22Rv1 (cell line): ENCODE measurements around the gene CRYBG1.

ENCODE experiments used
- H3K27ac ChIP-seq: fragments of 450-650 bp; 2 replicates; pipeline ENCODE4 v1.5.1; 2017
- ZFX ChIP-seq: fragments of 450-650 bp; IDR thresholded peaks from 2 replicates; pipeline ENCODE4 v1.6.1; 2017; ENCODE audit warnings: antibody characterized with exemption, borderline replicate concordance
- TF ChIP-seq, protein P1 (sequence below): fragments of 450-650 bp; IDR thresholded peaks from 2 replicates; pipeline ENCODE4 v1.5.1; 2017; ENCODE audit warnings: mild to moderate bottlenecking

CRYBG1 gene

DNA sequence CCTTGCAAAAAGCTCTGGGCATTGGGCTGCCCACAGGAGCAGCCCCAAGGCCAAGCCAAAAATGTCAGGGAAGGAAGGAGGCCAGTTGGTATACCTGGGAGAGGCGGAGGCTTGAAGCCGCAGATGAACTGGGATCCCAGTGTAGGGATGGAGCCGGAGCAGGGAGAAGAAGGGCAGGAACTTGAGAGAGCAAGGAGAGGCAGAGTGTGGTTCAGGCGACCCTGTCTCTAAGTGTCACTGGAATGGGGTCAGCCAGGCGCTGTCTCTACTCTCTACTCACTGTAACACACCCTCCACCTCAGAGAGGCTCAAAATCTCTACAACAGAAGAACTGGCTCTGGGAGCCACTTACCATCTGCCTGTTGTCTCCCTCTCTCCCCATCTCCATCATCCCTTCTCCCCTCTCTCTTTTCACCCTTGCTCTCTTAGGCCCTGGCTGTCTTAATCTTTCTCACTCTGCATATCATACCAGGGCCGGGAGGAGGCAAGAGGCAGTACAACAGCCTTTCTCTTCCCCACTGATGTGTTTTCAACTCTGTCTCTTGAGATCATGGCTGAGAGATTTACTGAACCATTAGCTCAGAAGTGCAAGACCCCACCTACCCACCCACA is 93.3 kb downstream of the CRYBG1 start:
- no peak overlapping the region for H3K27ac ChIP-seq
- TF ChIP-seq, protein P1, sequence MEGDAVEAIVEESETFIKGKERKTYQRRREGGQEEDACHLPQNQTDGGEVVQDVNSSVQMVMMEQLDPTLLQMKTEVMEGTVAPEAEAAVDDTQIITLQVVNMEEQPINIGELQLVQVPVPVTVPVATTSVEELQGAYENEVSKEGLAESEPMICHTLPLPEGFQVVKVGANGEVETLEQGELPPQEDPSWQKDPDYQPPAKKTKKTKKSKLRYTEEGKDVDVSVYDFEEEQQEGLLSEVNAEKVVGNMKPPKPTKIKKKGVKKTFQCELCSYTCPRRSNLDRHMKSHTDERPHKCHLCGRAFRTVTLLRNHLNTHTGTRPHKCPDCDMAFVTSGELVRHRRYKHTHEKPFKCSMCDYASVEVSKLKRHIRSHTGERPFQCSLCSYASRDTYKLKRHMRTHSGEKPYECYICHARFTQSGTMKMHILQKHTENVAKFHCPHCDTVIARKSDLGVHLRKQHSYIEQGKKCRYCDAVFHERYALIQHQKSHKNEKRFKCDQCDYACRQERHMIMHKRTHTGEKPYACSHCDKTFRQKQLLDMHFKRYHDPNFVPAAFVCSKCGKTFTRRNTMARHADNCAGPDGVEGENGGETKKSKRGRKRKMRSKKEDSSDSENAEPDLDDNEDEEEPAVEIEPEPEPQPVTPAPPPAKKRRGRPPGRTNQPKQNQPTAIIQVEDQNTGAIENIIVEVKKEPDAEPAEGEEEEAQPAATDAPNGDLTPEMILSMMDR: no peak
- TF ChIP-seq ZFX: no peak

DNA sequence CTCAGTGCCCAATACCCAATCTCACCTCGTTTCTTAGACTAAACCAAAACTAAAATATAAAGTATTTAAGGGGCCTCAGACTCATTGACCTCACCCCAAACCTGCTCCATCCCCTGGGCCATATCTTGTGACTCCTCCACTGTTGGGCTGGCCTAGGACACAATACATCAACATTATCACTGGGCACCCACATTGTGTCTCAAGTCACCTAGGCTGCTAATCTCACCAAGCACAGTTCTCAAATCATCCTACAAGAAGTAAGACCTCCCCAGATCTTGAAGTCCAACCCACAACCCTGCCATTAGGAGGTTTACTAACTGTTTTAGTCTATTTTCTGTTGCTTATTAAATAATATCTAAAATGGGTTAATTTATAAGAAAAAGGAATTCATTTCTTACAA is 96.2 kb downstream of the CRYBG1 start:
- no peak overlapping the region for H3K27ac ChIP-seq
- TF ChIP-seq ZFX: no peak
- TF ChIP-seq, protein P1: no peak

GRCh38 chr6:106458021-106458986 is 97.8 kb downstream of the CRYBG1 start:
- TF ChIP-seq, protein P1: no peak
- no peak for TF ChIP-seq ZFX
- H3K27ac ChIP-seq: peak overlapping the region; percentile 56

GRCh38 chr6:106460481-106460880 is 100.0 kb downstream of the CRYBG1 start:
- no peak overlapping the region for H3K27ac ChIP-seq
- no peak for TF ChIP-seq ZFX
- TF ChIP-seq, protein P1: no peak

DNA sequence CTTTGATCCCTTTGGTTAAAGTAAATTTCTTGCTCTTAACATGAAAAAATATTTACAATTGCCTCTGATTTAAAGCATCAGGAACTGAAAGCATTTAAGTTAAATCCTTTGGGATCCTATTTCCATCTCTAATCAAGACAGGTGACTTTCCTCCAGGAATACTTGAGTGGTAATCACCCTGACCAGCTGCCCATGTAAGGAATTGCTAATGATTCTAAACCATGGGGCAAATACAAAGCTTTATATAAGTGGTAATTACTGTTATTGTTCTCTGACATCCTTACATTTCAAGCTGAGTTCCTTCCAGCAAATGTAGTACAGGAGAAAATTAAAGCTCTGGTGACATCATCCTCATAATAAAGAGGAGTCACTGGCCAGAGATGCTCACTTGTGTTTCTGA is 100.6 kb downstream of the CRYBG1 start:
- H3K27ac ChIP-seq: no peak overlapping the region
- TF ChIP-seq, protein P1: no peak

DNA sequence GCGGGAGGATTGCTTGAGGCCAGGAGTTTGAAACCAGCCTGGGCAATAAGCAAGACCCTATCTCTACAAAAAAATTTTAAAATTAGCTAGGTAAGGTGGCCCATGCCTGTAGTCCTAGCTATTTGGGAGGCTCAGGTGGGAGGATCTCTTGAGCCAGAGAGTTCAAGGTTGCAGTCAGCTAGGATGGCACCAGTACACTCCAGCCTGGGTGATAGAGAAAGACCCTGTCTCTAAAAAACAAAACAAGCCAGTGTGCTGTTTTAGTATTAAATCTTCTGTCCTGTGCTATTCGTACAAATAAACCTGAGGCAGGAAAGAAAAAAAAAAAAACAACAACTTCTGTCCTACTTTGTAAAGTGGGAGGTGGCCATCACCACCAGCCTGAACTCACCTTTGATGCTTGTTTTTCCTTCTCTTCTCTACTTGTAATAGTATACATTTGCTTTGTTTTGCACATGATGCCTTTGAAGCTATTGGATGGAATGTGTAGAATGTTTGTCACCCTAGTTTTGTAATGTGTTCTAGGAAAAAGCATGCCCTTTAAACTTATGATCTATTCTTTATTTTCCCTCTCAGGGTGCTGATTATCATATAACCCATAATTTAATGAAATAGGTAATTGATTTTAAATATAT is 102.5 kb downstream of the CRYBG1 start:
- no peak overlapping the region for H3K27ac ChIP-seq
- TF ChIP-seq ZFX: no peak
- TF ChIP-seq, protein P1: no peak

- H3K27ac ChIP-seq: no peak overlapping the region
- TF ChIP-seq, protein P1: no peak
- TF ChIP-seq ZFX: no peak
Measured at GRCh38 chr6:106466211-106466610, 105.7 kb downstream of the CRYBG1 start.
